ENCODE measurements around the gene TWIST2. TPM values are rescaled to one million over a fixed set of nuclear protein-coding genes. Genes with fewer than 3 reads are reported as not detected.

Gene TWIST2
- total RNA-seq, 1 experiment from 2014 or later: 0.22 TPM

- no peak overlapping the region for H2AFZ ChIP-seq (ENCODE audit: low read length)
- no peak overlapping the region for H3K4ac ChIP-seq (ENCODE audit: low read depth, low read length)
- no peaks in the 10 kb centered on the region for H3K4me1 Mint-ChIP-seq
- no peaks in the 10 kb centered on the region for H3K4me1 ChIP-seq (ENCODE audit: insufficient read depth, low read length)
- H3K4me3 Mint-ChIP-seq: no peak overlapping the region
- H3K9ac ChIP-seq (ENCODE audit: extremely low read depth, insufficient read length, low read length): no peak overlapping the region
- no peaks in the 10 kb centered on the region for H3K23me2 ChIP-seq (ENCODE audit: insufficient read length, low read depth, low read length, poor library complexity, severe bottlenecking)
- H4K20me1 ChIP-seq (ENCODE audit: control insufficient read depth, insufficient read depth, insufficient read length): peaks cover 2% of the 10 kb centered on the region
- H2BK20ac ChIP-seq (ENCODE audit: low read depth, low read length, poor library complexity, severe bottlenecking): no peak overlapping the region
- no peak overlapping the region for H2BK12ac ChIP-seq (ENCODE audit: insufficient read length, low read depth, low read length)
- DNase-seq: no peak
- no peak overlapping the region for H4K5ac ChIP-seq (ENCODE audit: insufficient read length, low read depth, low read length)
- H3K79me2 ChIP-seq (ENCODE audit: insufficient read depth, low read length): no peaks in the 10 kb centered on the region
- no peak overlapping the region for H3K27ac Mint-ChIP-seq
- no peak overlapping the region for H3K23ac ChIP-seq (ENCODE audit: insufficient read length, low read depth, low read length)
- H3K14ac ChIP-seq (ENCODE audit: insufficient read depth, low read length): no peak overlapping the region
- no peak overlapping the region for H4K91ac ChIP-seq (ENCODE audit: insufficient read length, low read depth, low read length)
- no CpG with 5 or more reads among the region's 5 CpGs for WGBS (ENCODE audit: extremely low coverage, insufficient read length, low lambda C conversion rate)
- no peak overlapping the region for H2BK15ac ChIP-seq (ENCODE audit: low read depth, low read length)
- H3K27me3 Mint-ChIP-seq (ENCODE audit: low read depth): peaks cover 47% of the 10 kb centered on the region
- no peak overlapping the region for H2AK5ac ChIP-seq (ENCODE audit: insufficient read length, low read length)
- H3K18ac ChIP-seq (ENCODE audit: insufficient read length, low read depth, low read length): no peak overlapping the region
- H3K27ac ChIP-seq (ENCODE audit: insufficient read length, low read depth, low read length): no peak overlapping the region
- H4K8ac ChIP-seq (replicated peaks; ENCODE audit: insufficient read length, low read depth, low read length): no peak overlapping the region
- H3T11ph ChIP-seq (ENCODE audit: low read length): no peak overlapping the region
- no peak overlapping the region for H3K56ac ChIP-seq (ENCODE audit: insufficient read length, low read depth, low read length)
- no peaks in the 10 kb centered on the region for H3K79me1 ChIP-seq (ENCODE audit: insufficient read depth, low read depth, low read length, poor library complexity, severe bottlenecking)
- H3K36me3 Mint-ChIP-seq (ENCODE audit: insufficient read depth in 1 of 3, low read depth in 3 of 3): peaks cover 4 to 14% (median 11%) of the 10 kb centered on the region in 3 experiments; a peak in 5 of 7 replicates
- no peak for TF ChIP-seq CTCF (conservative IDR thresholded peaks at IDR 0.05)
- peaks cover 43 to 50% of the 10 kb centered on the region in 2 experiments for H3K9me3 Mint-ChIP-seq
- no peaks in the 10 kb centered on the region for H3K9me3 ChIP-seq (ENCODE audit: control insufficient read depth, low read depth, low read length)
- H2BK120ac ChIP-seq (ENCODE audit: low read depth, low read length, poor library complexity, severe bottlenecking): no peak overlapping the region
- H3K4me2 ChIP-seq (ENCODE audit: insufficient read depth, insufficient read length, low read length): no peak overlapping the region
- no peak overlapping the region for H2BK5ac ChIP-seq (ENCODE audit: insufficient read length, low read length)
- H3K27me3 ChIP-seq (ENCODE audit: insufficient read depth, low read length): no peaks in the 10 kb centered on the region
Measured at GRCh38 chr2:238810321-238810720, 37.6 kb upstream of the TWIST2 start.

All from H9 (cell line).